ENCODE results near the gene COL11A1. TPM values are rescaled to one million over a fixed set of nuclear protein-coding genes. Genes with fewer than 3 reads are reported as not detected.

Gene COL11A1
- not detected for total RNA-seq

GRCh38 chr1:103108376-103109150, at the start of gene COL11A1:
TSS of gene COL11A1 (minus strand) at chr1:103108522. CDS start at chr1:103108178, 344 bp downstream.
- peaks cover 6% of the 10 kb centered on the region for H3K4me1 Mint-ChIP-seq (ENCODE audit: low read depth)
- intact Hi-C loops (cut with micrococcal nuclease): loop anchor here (5.0 kb wide), 1 partner anchor 354 kb away; no protein-coding TSS in a partner anchor
- ATAC-seq: no peak
- ChIA-PET POLR2A (no interaction called here), CTCF (no interaction called here)
- H3K27ac Mint-ChIP-seq: no peak within 1 kb of the TSS
- H3K4me3 Mint-ChIP-seq: no peak within 1 kb of the TSS
- peaks cover 17% of the 10 kb centered on the region for H3K27me3 Mint-ChIP-seq
- no peak for TF ChIP-seq CTCF (IDR thresholded peaks at IDR 0.05)
- H3K36me3 Mint-ChIP-seq (ENCODE audit: low read depth): no peaks in the 10 kb centered on the region
- no peaks in the 10 kb centered on the region for H3K9me3 Mint-ChIP-seq
- no peak for DNase-seq

GRCh38 chr1:103156966-103157365, 48.6 kb upstream of the COL11A1 start:
- POLR2A ChIA-PET: no interaction called here
- no peaks in the 10 kb centered on the region for H3K4me1 Mint-ChIP-seq (ENCODE audit: low read depth)
- no peaks in the 10 kb centered on the region for H3K36me3 Mint-ChIP-seq (ENCODE audit: low read depth)
- intact Hi-C loops (cut with micrococcal nuclease): no loop called here
- no peak overlapping the region for H3K4me3 Mint-ChIP-seq
- CTCF ChIA-PET: no interaction called here
- no peak overlapping the region for H3K27ac Mint-ChIP-seq
- no peaks in the 10 kb centered on the region for H3K27me3 Mint-ChIP-seq
- no peak for DNase-seq
- H3K9me3 Mint-ChIP-seq: no peaks in the 10 kb centered on the region
- ATAC-seq: no peak
- no peak for TF ChIP-seq CTCF (IDR thresholded peaks at IDR 0.05)

- no peak overlapping the region for H3K4me3 Mint-ChIP-seq
- H3K4me1 Mint-ChIP-seq (ENCODE audit: low read depth): no peaks in the 10 kb centered on the region
- H3K9me3 Mint-ChIP-seq: peaks cover 2% of the 10 kb centered on the region
- intact Hi-C loops (cut with micrococcal nuclease): no loop called here
- no peak for DNase-seq
- no peak for ATAC-seq
- H3K36me3 Mint-ChIP-seq (ENCODE audit: low read depth): no peaks in the 10 kb centered on the region
- no peaks in the 10 kb centered on the region for H3K27me3 Mint-ChIP-seq
- POLR2A ChIA-PET: no interaction called here
- CTCF ChIA-PET: no interaction called here
- H3K27ac Mint-ChIP-seq: no peak overlapping the region
- TF ChIP-seq CTCF (IDR thresholded peaks at IDR 0.05): no peak
Measured at GRCh38 chr1:103146166-103146565, 37.8 kb upstream of the COL11A1 start.

- POLR2A ChIA-PET: interaction anchor here (1.0 kb wide), 1 partner anchor 11 kb away, joined by 5 read pairs; no protein-coding TSS in a partner anchor
- peaks cover 2% of the 10 kb centered on the region for H3K9me3 Mint-ChIP-seq
- ATAC-seq (no peak), DNase-seq (no peak)
- no peak overlapping the region for H3K27ac Mint-ChIP-seq
- H3K4me3 Mint-ChIP-seq: no peak overlapping the region
- CTCF ChIA-PET: interaction anchor here (0.7 kb wide), 1 partner anchor 116 kb away, joined by 3 read pairs; no protein-coding TSS in a partner anchor
- no peaks in the 10 kb centered on the region for H3K27me3 Mint-ChIP-seq
- intact Hi-C loops (cut with micrococcal nuclease): no loop called here
- TF ChIP-seq CTCF (IDR thresholded peaks at IDR 0.05): no peak
- no peaks in the 10 kb centered on the region for H3K4me1 Mint-ChIP-seq (ENCODE audit: low read depth)
- no peaks in the 10 kb centered on the region for H3K36me3 Mint-ChIP-seq (ENCODE audit: low read depth)
Measured at GRCh38 chr1:103145449-103145848, 37.1 kb upstream of the COL11A1 start.

GRCh38 chr1:103144681-103145080, 36.4 kb upstream of the COL11A1 start:
- no peaks in the 10 kb centered on the region for H3K27me3 Mint-ChIP-seq
- no peaks in the 10 kb centered on the region for H3K9me3 Mint-ChIP-seq
- DNase-seq (no peak), ATAC-seq (no peak)
- no peaks in the 10 kb centered on the region for H3K36me3 Mint-ChIP-seq (ENCODE audit: low read depth)
- CTCF ChIA-PET: no interaction called here
- no peak for TF ChIP-seq CTCF (IDR thresholded peaks at IDR 0.05)
- POLR2A ChIA-PET: interaction anchor here (1.0 kb wide), 1 partner anchor 12 kb away, joined by 5 read pairs; no protein-coding TSS in a partner anchor
- no peak overlapping the region for H3K4me3 Mint-ChIP-seq
- no peak overlapping the region for H3K27ac Mint-ChIP-seq
- intact Hi-C loops (cut with micrococcal nuclease): no loop called here
- H3K4me1 Mint-ChIP-seq (ENCODE audit: low read depth): no peaks in the 10 kb centered on the region
